GM12801 (cell line): ENCODE results near the gene MAPK4.

ENCODE experiments used
- TF ChIP-seq, protein P1 (sequence below): IDR thresholded peaks from one replicate; pipeline ENCODE4 v1.5.1; 2011; ENCODE audit warnings: control low read depth; ENCODE audit not compliant: insufficient read length; ENCODE audit errors: extremely low read depth

The MAPK4 gene

GRCh38 chr18:50674307-50674980 is 114.6 kb downstream of the MAPK4 start:
- TF ChIP-seq, protein P1, sequence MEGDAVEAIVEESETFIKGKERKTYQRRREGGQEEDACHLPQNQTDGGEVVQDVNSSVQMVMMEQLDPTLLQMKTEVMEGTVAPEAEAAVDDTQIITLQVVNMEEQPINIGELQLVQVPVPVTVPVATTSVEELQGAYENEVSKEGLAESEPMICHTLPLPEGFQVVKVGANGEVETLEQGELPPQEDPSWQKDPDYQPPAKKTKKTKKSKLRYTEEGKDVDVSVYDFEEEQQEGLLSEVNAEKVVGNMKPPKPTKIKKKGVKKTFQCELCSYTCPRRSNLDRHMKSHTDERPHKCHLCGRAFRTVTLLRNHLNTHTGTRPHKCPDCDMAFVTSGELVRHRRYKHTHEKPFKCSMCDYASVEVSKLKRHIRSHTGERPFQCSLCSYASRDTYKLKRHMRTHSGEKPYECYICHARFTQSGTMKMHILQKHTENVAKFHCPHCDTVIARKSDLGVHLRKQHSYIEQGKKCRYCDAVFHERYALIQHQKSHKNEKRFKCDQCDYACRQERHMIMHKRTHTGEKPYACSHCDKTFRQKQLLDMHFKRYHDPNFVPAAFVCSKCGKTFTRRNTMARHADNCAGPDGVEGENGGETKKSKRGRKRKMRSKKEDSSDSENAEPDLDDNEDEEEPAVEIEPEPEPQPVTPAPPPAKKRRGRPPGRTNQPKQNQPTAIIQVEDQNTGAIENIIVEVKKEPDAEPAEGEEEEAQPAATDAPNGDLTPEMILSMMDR: no peak

DNA sequence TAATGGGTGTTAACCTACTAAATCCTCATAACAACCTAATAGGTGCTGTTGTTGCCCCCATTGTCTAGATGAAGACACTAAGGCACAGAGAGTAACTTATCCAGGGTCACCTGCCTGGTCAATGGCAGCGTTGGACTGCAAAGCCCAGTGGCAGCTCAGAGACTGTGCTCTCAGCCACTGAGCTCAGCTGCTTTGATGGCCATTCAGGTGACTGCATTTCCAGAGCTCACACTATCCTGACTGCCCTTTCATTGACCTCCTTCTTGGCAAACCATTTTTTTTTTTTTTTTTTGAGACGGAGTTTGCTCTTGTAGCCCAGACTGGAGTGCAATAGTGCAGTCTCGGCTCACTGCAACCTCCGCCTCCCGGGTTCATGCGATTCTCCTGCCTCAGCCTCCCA is 115.2 kb downstream of the MAPK4 start:
- TF ChIP-seq, protein P1: no peak

GRCh38 chr18:50678651-50679050 is 118.8 kb downstream of the MAPK4 start:
- TF ChIP-seq, protein P1: no peak

DNA sequence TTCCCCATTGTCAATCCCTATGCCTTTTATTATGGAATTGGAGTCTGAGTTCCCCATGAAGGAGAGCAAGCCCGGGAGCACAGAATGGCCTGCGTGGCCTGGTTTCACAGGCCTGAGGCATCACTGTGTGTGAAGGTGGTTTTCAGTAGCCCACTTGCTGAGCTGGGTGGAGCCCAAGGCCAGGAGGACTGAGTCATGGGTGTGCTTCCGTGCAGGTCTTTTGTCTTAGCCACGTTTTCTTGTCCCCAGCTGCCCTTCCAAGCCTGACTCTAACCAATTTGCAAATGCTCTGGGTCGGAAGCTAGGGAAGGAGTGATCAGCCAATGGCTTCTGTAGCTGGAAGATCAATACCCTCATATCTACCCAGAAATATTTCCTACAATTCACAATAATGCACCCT is 119.2 kb downstream of the MAPK4 start:
- TF ChIP-seq, protein P1: no peak

DNA sequence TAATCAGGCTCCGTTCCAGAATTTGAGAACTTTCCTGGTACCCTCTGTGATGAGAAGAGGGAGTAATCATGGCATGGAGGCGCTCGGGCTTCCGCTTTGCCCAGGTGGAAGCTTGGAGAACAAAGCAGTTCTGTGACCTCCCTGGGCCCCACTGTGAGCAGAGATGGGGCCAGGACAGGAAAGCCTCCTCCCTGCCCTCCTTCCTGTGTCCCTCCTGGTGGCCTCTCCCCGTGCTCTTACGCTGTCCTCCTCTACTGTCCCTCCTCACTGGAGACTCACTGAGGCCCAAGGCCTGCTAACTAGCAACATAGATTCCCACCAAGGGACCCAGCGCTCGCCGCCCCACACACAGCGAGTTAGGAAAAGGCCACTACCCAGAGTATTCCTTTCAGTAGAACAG is 119.8 kb downstream of the MAPK4 start:
- TF ChIP-seq, protein P1: no peak

- TF ChIP-seq, protein P1: no peak
These were observed 121.1 kb downstream of the MAPK4 start for GRCh38 chr18:50680966-50681365.

- TF ChIP-seq, protein P1: no peak
These were observed 123.0 kb downstream of the MAPK4 start for GRCh38 chr18:50682852-50683251.
